ENCODE results near the gene CDK2. TPM values are rescaled to one million over a fixed set of nuclear protein-coding genes. Genes with fewer than 3 reads are reported as not detected.
"Not testable (repeated sequence)": the region's sequence is repeated elsewhere in the genome, so short reads cannot be mapped to it uniquely, and the experiment has no call there.

CDK2 gene
- total RNA-seq, 4 donors from 2014 or later = 6.4 to 11.7 (median 8.1) TPM

DNA sequence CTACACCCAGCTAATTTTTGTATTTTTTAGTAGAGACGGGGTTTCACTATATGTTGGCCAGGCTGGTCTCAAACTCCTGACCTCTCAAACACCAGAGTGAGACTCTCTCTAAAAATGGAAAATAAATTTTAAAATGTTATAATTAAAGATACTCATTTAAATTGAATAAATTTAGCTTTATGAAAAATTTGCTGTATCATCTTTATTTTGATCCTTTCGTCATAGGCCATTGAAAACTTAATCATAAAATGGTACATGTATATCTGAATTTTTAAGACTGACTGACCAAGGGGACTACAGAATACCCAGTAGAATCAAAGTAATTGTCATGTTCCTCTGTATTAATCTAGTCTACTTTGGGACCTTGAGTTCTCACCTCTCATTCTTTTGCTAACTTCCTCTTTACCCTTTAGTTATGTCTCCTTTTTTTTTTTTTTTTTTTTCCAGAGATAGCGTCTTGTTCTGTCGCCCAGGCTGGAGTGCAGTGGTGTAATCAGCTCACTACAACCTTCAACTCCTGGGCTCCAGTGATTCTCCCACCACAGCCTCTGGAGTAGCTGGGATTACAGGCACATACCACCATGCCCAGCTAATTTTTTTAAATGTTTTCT lies 16.7 kb downstream of the CDK2 start:
- H3K4me3 ChIP-seq = no peak overlapping the region
- no peak overlapping the region for H3K27ac ChIP-seq
- H3K4me1 ChIP-seq = no peaks in the 10 kb centered on the region
- TF ChIP-seq POLR2A (IDR thresholded peaks at IDR 0.05) = no peak
- TF ChIP-seq CTCF (IDR thresholded peaks at IDR 0.05 in 4 of 5, conservative IDR thresholded peaks at IDR 0.05 in 1 of 5) = no peak
- H3K9me3 ChIP-seq = no peaks in the 10 kb centered on the region
- intact Hi-C loops (cut with DNase I; ENCODE audit: low total_unique reads) (no loop called here), in situ Hi-C loops (cut with MboI; ENCODE audit: low sequenced_read_pairs in 4 of 4) (no loop called here)
- no peak for ATAC-seq
- peaks cover 0 to 59% of the 10 kb centered on the region in 2 donors for H3K36me3 ChIP-seq
- no peaks in the 10 kb centered on the region for H3K27me3 ChIP-seq
- no peak for DNase-seq

- intact Hi-C loops (cut with DNase I; ENCODE audit: low total_unique reads) = no loop called here
- Histone ChIP-seq H3K27me3 (no peaks in the 10 kb centered on the region), H3K27ac (no peak overlapping the region), H3K4me3 (no peak overlapping the region), H3K4me1 (no peaks in the 10 kb centered on the region), H3K9me3 (no peaks in the 10 kb centered on the region), H3K36me3 (peaks cover 0 to 68% of the 10 kb centered on the region in 2 donors)
- no peak for TF ChIP-seq POLR2A (IDR thresholded peaks at IDR 0.05)
- TF ChIP-seq CTCF (IDR thresholded peaks at IDR 0.05 in 4 of 5, conservative IDR thresholded peaks at IDR 0.05 in 1 of 5) = no peak
- in situ Hi-C loops (cut with MboI; ENCODE audit: low sequenced_read_pairs in 4 of 4) = no loop called here
- DNase-seq = no peak
- no peak for ATAC-seq
Observed at GRCh38 chr12:55984861-55985260, 18.2 kb downstream of the CDK2 start.

- Histone ChIP-seq H3K9me3 (no peaks in the 10 kb centered on the region), H3K4me3 (no peak overlapping the region), H3K27ac (no peak overlapping the region), H3K27me3 (no peaks in the 10 kb centered on the region), H3K4me1 (no peaks in the 10 kb centered on the region), H3K36me3 (peaks cover 0 to 73% of the 10 kb centered on the region in 2 donors)
- in situ Hi-C loops (cut with MboI; ENCODE audit: low sequenced_read_pairs in 4 of 4) (no loop called here), intact Hi-C loops (cut with DNase I; ENCODE audit: low total_unique reads) (no loop called here)
- no peak for TF ChIP-seq CTCF (IDR thresholded peaks at IDR 0.05 in 4 of 5, conservative IDR thresholded peaks at IDR 0.05 in 1 of 5)
- no peak for TF ChIP-seq POLR2A (IDR thresholded peaks at IDR 0.05)
- no peak for DNase-seq
- ATAC-seq = no peak
Observed at GRCh38 chr12:55985341-55985740, 18.7 kb downstream of the CDK2 start.

DNA sequence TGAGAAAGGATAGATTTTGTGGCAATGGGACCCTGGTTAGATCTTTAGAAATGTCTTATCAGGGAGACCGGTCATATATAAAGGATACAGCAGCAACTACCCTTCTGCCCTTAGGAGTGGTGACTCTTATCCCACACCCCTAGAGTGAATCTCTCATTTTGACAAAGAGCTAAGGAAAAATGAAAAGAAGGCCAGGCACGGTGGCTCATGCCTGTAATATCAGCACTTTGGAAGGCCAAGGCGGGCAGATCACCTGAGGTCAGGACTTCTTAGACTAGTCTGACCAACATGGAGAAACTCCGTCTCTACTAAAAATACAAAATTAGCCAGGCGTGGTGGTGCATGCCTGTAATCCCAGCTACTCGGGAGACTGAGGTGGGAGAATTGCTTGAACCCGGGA lies 19.3 kb downstream of the CDK2 start:
- H3K36me3 ChIP-seq = peaks cover 5 to 73% of the 10 kb centered on the region in 2 donors
- DNase-seq; H3K9me3 ChIP-seq; H3K27me3 ChIP-seq; in situ Hi-C loops (cut with MboI; ENCODE audit: low sequenced_read_pairs in 4 of 4); H3K27ac ChIP-seq; ATAC-seq; H3K4me1 ChIP-seq; H3K4me3 ChIP-seq; intact Hi-C loops (cut with DNase I; ENCODE audit: low total_unique reads): not testable (repeated sequence)

DNA sequence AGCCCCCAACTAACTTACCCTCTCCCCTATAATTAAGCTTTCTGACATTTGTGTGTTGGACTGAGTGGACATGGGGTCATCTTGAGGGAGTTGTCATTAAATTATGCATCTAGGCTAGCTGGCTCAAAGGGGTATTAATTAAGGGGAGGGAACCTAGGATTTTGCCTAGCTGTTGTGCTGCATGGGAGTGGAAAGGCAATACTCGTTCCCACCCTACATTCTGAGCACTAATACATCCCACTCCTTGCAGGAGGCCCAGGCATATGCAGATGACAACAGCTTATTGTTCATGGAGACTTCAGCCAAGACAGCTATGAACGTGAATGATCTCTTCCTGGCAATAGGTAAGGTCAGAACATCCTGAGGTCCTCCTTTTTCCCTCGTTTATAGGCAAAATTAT lies 24.5 kb downstream of the CDK2 start:
- Histone ChIP-seq H3K4me3 (no peak overlapping the region), H3K4me1 (no peaks in the 10 kb centered on the region), H3K36me3 (peaks cover 13 to 87% of the 10 kb centered on the region in 2 donors), H3K9me3 (no peaks in the 10 kb centered on the region), H3K27ac (no peak overlapping the region), H3K27me3 (no peaks in the 10 kb centered on the region)
- in situ Hi-C loops (cut with MboI; ENCODE audit: low sequenced_read_pairs in 4 of 4) (no loop called here), intact Hi-C loops (cut with DNase I; ENCODE audit: low total_unique reads) (no loop called here)
- no peak for DNase-seq
- no peak for TF ChIP-seq CTCF (IDR thresholded peaks at IDR 0.05 in 4 of 5, conservative IDR thresholded peaks at IDR 0.05 in 1 of 5)
- TF ChIP-seq POLR2A (IDR thresholded peaks at IDR 0.05) = no peak
- no peak for ATAC-seq

Data from gastrocnemius medialis (tissue), 4 donors.